ENCODE results near the gene VHLL.
A peak's percentile ranks its signal among the peaks of the same experiment; 100 is the strongest.

Gene VHLL

GRCh38 chr1:156284757-156285156 is 14.3 kb downstream of the VHLL start:
- TF ChIP-seq SPI1 (IDR thresholded peaks at IDR 0.05; ENCODE audit: borderline replicate concordance, low read depth) = peak; percentile 19; the same call in 1 of the 2 replicates
- TF ChIP-seq, protein P1, sequence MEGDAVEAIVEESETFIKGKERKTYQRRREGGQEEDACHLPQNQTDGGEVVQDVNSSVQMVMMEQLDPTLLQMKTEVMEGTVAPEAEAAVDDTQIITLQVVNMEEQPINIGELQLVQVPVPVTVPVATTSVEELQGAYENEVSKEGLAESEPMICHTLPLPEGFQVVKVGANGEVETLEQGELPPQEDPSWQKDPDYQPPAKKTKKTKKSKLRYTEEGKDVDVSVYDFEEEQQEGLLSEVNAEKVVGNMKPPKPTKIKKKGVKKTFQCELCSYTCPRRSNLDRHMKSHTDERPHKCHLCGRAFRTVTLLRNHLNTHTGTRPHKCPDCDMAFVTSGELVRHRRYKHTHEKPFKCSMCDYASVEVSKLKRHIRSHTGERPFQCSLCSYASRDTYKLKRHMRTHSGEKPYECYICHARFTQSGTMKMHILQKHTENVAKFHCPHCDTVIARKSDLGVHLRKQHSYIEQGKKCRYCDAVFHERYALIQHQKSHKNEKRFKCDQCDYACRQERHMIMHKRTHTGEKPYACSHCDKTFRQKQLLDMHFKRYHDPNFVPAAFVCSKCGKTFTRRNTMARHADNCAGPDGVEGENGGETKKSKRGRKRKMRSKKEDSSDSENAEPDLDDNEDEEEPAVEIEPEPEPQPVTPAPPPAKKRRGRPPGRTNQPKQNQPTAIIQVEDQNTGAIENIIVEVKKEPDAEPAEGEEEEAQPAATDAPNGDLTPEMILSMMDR (IDR thresholded peaks at IDR 0.05; ENCODE audit: insufficient read depth, low read length) = no peak
- no peak for TF ChIP-seq GABPA (IDR thresholded peaks at IDR 0.05; ENCODE audit: low read depth)
- TF ChIP-seq REST (IDR thresholded peaks at IDR 0.05; ENCODE audit: insufficient replicate concordance, low read depth) = no peak
- no peak for TF ChIP-seq POLR2AphosphoS5 (IDR thresholded peaks at IDR 0.05; ENCODE audit: low read depth)
- H3K27ac ChIP-seq (replicated peaks) = peak overlapping the region; percentile 48
- DNase-seq (ENCODE audit: low read depth in 1 of 2, low spot score in 1 of 2) = peak; percentile 53 to 55

GRCh38 chr1:156284112-156284511 is 15.0 kb downstream of the VHLL start, which contains the start of gene TMEM79:
TMEM79 (plus strand) TSS chr1:156284325; CDS start chr1:156285227, 902 bp downstream.
- no peak for TF ChIP-seq SPI1 (IDR thresholded peaks at IDR 0.05; ENCODE audit: borderline replicate concordance, low read depth)
- TF ChIP-seq, protein P1 (IDR thresholded peaks at IDR 0.05; ENCODE audit: insufficient read depth, low read length) = no peak
- no peak for TF ChIP-seq GABPA (IDR thresholded peaks at IDR 0.05; ENCODE audit: low read depth)
- no peak for TF ChIP-seq REST (IDR thresholded peaks at IDR 0.05; ENCODE audit: insufficient replicate concordance, low read depth)
- no peak for TF ChIP-seq POLR2AphosphoS5 (IDR thresholded peaks at IDR 0.05; ENCODE audit: low read depth)
- H3K27ac ChIP-seq (replicated peaks) = peak within 1 kb of the TSS; percentile 90

More at GRCh38 chr1:156284757-156285156, 14.3 kb downstream of the VHLL start:
- Histone ChIP-seq H3K27me3 (ENCODE audit: insufficient read depth, poor library complexity, severe bottlenecking) (no peaks in the 10 kb centered on the region), H3K4me3 (replicated peaks; ENCODE audit: insufficient read depth, low read length) (no peak overlapping the region)

GRCh38 chr1:156283521-156283920 is 15.6 kb downstream of the VHLL start:
- TF ChIP-seq POLR2AphosphoS5 (IDR thresholded peaks at IDR 0.05; ENCODE audit: low read depth) (no peak), SPI1 (IDR thresholded peaks at IDR 0.05; ENCODE audit: borderline replicate concordance, low read depth) (no peak), GABPA (IDR thresholded peaks at IDR 0.05; ENCODE audit: low read depth) (no peak), REST (IDR thresholded peaks at IDR 0.05; ENCODE audit: insufficient replicate concordance, low read depth) (no peak)
- TF ChIP-seq, protein P1 (IDR thresholded peaks at IDR 0.05; ENCODE audit: insufficient read depth, low read length) = no peak
- no peak for DNase-seq (ENCODE audit: low read depth in 1 of 2, low spot score in 1 of 2)
- H3K27ac ChIP-seq (replicated peaks) = peak overlapping the region; percentile 90
- H3K4me3 ChIP-seq (replicated peaks; ENCODE audit: insufficient read depth, low read length) = peak overlapping the region; percentile 82
- no peaks in the 10 kb centered on the region for H3K27me3 ChIP-seq (ENCODE audit: insufficient read depth, poor library complexity, severe bottlenecking)

More at GRCh38 chr1:156284112-156284511, 15.0 kb downstream of the VHLL start, which contains the start of gene TMEM79:
- Histone ChIP-seq H3K4me3 (replicated peaks; ENCODE audit: insufficient read depth, low read length) (peak within 1 kb of the TSS; percentile 82), H3K27me3 (ENCODE audit: insufficient read depth, poor library complexity, severe bottlenecking) (no peaks in the 10 kb centered on the region)
- no peak for DNase-seq (ENCODE audit: low read depth in 1 of 2, low spot score in 1 of 2)

All from HL-60 (cell line).